OCI-LY7 (cell line): ENCODE results near the gene ANO9. TPM values are rescaled to one million over a fixed set of nuclear protein-coding genes. Genes with fewer than 3 reads are reported as not detected.
"Not testable (repeated sequence)": the region's sequence is repeated elsewhere in the genome, so short reads cannot be mapped to it uniquely, and the experiment has no call there.

Experiments
- BruUV-seq: library from RNA; stranded (reverse); fragments of 400-500 nt; replicated peaks from 2 replicates; lab custom pipeline; 2021; lab: Mats Ljungman, UMichigan
- CTCF ChIA-PET: fragments of 300-600 bp; sonication (Branson Sonifier 250); formaldehyde crosslinking; loops from one replicate; lab custom pipeline; 2022; ENCODE audit warnings: antibody characterized with exemption; ENCODE audit not compliant: unreplicated experiment; lab: Charles Lee
- POLR2A ChIA-PET: fragments of 300-600 bp; sonication (Branson Sonifier 250); formaldehyde crosslinking; loops from one replicate; lab custom pipeline; 2022; ENCODE audit warnings: antibody characterized with exemption; lab: Charles Lee
- DNase-seq: peaks from one replicate; pipeline ENCODE4 v3.0.0-alpha.2; 2015; ENCODE audit warnings: low spot score
- H2AFZ ChIP-seq: fragments of 200-600 bp; sonication (generic), shearing (Covaris generic); 2 replicates; pipeline ENCODE4 v1.6.1; 2014; ENCODE audit warnings: mild to moderate bottlenecking, antibody characterized with exemption, low read length, moderate library complexity
- H3K27ac ChIP-seq: fragments of 200-600 bp; sonication (generic); 2 replicates; pipeline ENCODE4 v1.5.1; 2014; ENCODE audit warnings: mixed run types, low read depth, mild to moderate bottlenecking, moderate library complexity, low read length, inconsistent platforms; ENCODE audit not compliant: poor library complexity, severe bottlenecking
- H3K36me3 ChIP-seq: fragments of 200-600 bp; sonication (generic); 2 replicates; pipeline ENCODE4 v1.6.1; 2014; ENCODE audit warnings: mild to moderate bottlenecking, antibody characterized with exemption, low read length, moderate library complexity, mixed read lengths; ENCODE audit not compliant: insufficient read depth
- H3K4me1 ChIP-seq: fragments of 200-600 bp; sonication (generic); 2 replicates; pipeline ENCODE4 v1.5.1; 2014; ENCODE audit warnings: mild to moderate bottlenecking, low read length; ENCODE audit not compliant: insufficient read depth, poor library complexity, severe bottlenecking
- H3K4me2 ChIP-seq: fragments of 200-600 bp; sonication (generic); 2 replicates; pipeline ENCODE4 v1.6.1; 2014; ENCODE audit warnings: mild to moderate bottlenecking, low read length
- H3K4me3 ChIP-seq: fragments of 200-600 bp; sonication (generic); 2 replicates; pipeline ENCODE4 v1.5.1; 2014; ENCODE audit warnings: mild to moderate bottlenecking, low read depth, low read length; ENCODE audit not compliant: poor library complexity, severe bottlenecking
- H3K79me2 ChIP-seq: fragments of 200-600 bp; sonication (generic); 2 replicates; pipeline ENCODE4 v1.6.1; 2016; ENCODE audit warnings: low read depth, mild to moderate bottlenecking, low read length, moderate library complexity, mixed read lengths; ENCODE audit not compliant: insufficient read depth
- H3K9me2 ChIP-seq: fragments of 200-600 bp; sonication (generic); 2 replicates; pipeline ENCODE4 v1.6.1; 2016; ENCODE audit warnings: mild to moderate bottlenecking, low read length, mixed read lengths; ENCODE audit not compliant: insufficient read depth
- H3K9me3 ChIP-seq: fragments of 200-600 bp; sonication (generic); 2 replicates; pipeline ENCODE4 v1.6.1; 2014; ENCODE audit warnings: mild to moderate bottlenecking, mixed run types, low read length, mixed read lengths
- H4K20me1 ChIP-seq: fragments of 200-600 bp; sonication (generic); 2 replicates; pipeline ENCODE4 v1.6.1; 2014; ENCODE audit warnings: mild to moderate bottlenecking, antibody characterized with exemption, low read length, moderate library complexity, mixed read lengths; ENCODE audit not compliant: insufficient read depth
- CTCF ChIP-seq: fragments of 200-600 bp; sonication (generic); conservative IDR thresholded peaks from 2 replicates; pipeline ENCODE4 v1.5.1; 2014; ENCODE audit warnings: mild to moderate bottlenecking, antibody characterized with exemption, low read length, moderate library complexity, mixed read lengths
- EZH2phosphoT487 ChIP-seq: fragments of 200-600 bp; sonication (generic); IDR thresholded peaks from 2 replicates; pipeline ENCODE4 v1.6.1; 2018; ENCODE audit warnings: low read depth, borderline replicate concordance, mild to moderate bottlenecking, mixed run types, antibody characterized with exemption, low read length, moderate library complexity, mixed read lengths
- intact Hi-C: fragments of 100-400 bp; cut with micrococcal nuclease; formaldehyde crosslinking; loops from one replicate; pipeline ENCODE4 v1.10.0; 2022; ENCODE audit not compliant: unreplicated experiment
- total RNA-seq, 2 experiments: library from RNA; depleted of rRNA in 1 of 2; stranded (reverse); fragments of >200 nt in 1 of 2; shearing (Covaris generic) in 1 of 2; gene quantifications; 2 replicates each; pipeline ENCODE4 v1.2.3, GENCODE V29; 2014 to 2022

ANO9 gene
- total RNA-seq, 2 experiments from 2014 or later, result 25.7 to 27.6 TPM

GRCh38 chr11:471468-472145, 29.8 kb upstream of the ANO9 start:
- no peaks in the 10 kb centered on the region for H3K4me1 ChIP-seq
- ChIA-PET CTCF (no interaction called here), POLR2A (no interaction called here)
- H3K79me2 ChIP-seq, result no peaks in the 10 kb centered on the region
- intact Hi-C loops, result no loop called here
- H3K9me3 ChIP-seq, result no peaks in the 10 kb centered on the region
- H4K20me1 ChIP-seq, result no peaks in the 10 kb centered on the region
- DNase-seq, result no peak
- BruUV-seq, result no TSS peak
- H3K27ac ChIP-seq, result no peak overlapping the region
- H3K4me2 ChIP-seq, result no peak overlapping the region
- no peak overlapping the region for H3K4me3 ChIP-seq
- H3K36me3 ChIP-seq, result no peaks in the 10 kb centered on the region
- no peak for TF ChIP-seq CTCF
- TF ChIP-seq EZH2phosphoT487, result no peak
- H2AFZ ChIP-seq, result no peak overlapping the region
- H3K9me2 ChIP-seq, result no peaks in the 10 kb centered on the region

GRCh38 chr11:469684-470560, 28.1 kb upstream of the ANO9 start:
- Histone ChIP-seq H3K79me2 (no peaks in the 10 kb centered on the region), H2AFZ (no peak overlapping the region), H3K4me2 (no peak overlapping the region), H3K27ac (no peak overlapping the region), H3K4me1 (no peaks in the 10 kb centered on the region), H3K36me3 (no peaks in the 10 kb centered on the region), H3K9me2 (no peaks in the 10 kb centered on the region), H4K20me1 (no peaks in the 10 kb centered on the region), H3K9me3 (no peaks in the 10 kb centered on the region), H3K4me3 (no peak overlapping the region)
- no TSS peak for BruUV-seq
- ChIA-PET CTCF (no interaction called here), POLR2A (no interaction called here)
- intact Hi-C loops, result no loop called here
- no peak for DNase-seq
- no peak for TF ChIP-seq EZH2phosphoT487
- no peak for TF ChIP-seq CTCF

- POLR2A ChIA-PET, BruUV-seq, H3K9me3 ChIP-seq, DNase-seq, H3K79me2 ChIP-seq, H2AFZ ChIP-seq, H3K9me2 ChIP-seq, H4K20me1 ChIP-seq, CTCF ChIA-PET, H3K4me3 ChIP-seq, H3K4me2 ChIP-seq, H3K36me3 ChIP-seq, H3K4me1 ChIP-seq, H3K27ac ChIP-seq, intact Hi-C loops: not testable (repeated sequence)
These were observed 27.3 kb upstream of the ANO9 start for GRCh38 chr11:469026-469683.
